ENCODE results near the gene CNTROB.

The CNTROB gene

DNA sequence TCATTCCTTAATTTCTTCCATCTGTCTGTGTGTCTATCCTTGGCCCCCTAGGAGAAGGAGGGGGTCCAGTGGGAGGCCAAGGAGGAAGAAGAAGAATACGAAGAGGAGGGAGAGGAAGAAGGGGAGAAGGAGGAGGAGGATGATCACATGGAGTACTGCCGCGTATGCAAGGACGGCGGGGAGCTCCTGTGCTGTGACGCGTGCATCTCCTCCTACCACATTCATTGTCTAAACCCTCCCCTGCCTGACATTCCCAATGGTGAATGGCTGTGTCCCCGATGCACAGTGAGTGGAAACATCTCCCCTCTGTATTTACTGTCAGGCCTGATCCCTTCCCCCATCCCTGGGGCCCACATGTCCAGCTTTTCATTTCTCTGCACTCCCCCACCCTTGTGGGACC, 37.1 kb upstream of the CNTROB start:
- TF ChIP-seq, protein P1, sequence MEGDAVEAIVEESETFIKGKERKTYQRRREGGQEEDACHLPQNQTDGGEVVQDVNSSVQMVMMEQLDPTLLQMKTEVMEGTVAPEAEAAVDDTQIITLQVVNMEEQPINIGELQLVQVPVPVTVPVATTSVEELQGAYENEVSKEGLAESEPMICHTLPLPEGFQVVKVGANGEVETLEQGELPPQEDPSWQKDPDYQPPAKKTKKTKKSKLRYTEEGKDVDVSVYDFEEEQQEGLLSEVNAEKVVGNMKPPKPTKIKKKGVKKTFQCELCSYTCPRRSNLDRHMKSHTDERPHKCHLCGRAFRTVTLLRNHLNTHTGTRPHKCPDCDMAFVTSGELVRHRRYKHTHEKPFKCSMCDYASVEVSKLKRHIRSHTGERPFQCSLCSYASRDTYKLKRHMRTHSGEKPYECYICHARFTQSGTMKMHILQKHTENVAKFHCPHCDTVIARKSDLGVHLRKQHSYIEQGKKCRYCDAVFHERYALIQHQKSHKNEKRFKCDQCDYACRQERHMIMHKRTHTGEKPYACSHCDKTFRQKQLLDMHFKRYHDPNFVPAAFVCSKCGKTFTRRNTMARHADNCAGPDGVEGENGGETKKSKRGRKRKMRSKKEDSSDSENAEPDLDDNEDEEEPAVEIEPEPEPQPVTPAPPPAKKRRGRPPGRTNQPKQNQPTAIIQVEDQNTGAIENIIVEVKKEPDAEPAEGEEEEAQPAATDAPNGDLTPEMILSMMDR (conservative IDR thresholded peaks at IDR 0.05; ENCODE audit: low read length), result no peak
- no peak for DNase-seq (ENCODE audit: low read depth)
- no peak overlapping the region for H3K4me3 ChIP-seq (ENCODE audit: low read length)

DNA sequence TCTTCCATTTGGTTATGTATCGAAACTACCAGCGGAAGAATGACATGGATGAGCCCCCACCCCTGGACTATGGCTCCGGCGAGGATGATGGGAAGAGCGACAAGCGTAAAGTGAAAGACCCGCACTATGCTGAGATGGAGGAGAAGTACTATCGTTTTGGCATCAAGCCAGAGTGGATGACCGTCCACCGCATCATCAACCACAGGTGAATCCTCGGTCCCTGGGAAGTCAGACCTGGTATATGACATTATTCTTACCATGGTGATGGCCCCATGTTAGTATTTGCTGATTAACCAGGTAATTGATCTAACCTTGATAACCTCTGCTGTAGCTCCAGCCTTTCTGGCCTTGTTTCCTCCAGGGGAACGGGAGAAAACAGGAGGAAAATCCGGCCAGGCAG, 34.9 kb upstream of the CNTROB start:
- no peak for DNase-seq (ENCODE audit: low read depth)
- TF ChIP-seq, protein P1 (conservative IDR thresholded peaks at IDR 0.05; ENCODE audit: low read length), result no peak

DNA sequence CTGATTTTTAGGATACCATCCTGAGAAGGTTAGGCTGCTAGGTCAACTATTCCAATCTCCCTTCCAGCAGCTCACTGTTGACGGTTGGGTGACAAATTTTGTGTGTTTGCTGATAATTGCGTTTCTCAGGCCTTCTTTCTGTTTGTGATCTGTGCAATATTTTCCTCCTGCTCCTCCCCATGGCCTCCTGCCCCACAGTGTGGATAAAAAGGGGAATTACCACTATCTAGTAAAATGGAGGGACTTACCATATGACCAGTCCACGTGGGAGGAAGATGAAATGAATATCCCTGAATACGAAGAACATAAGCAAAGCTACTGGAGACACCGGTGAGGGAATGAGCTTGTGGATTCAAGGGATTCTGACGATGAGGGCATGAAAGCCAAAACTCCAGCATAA, 34.2 kb upstream of the CNTROB start:
- H3K4me3 ChIP-seq (ENCODE audit: low read length), result no peak overlapping the region
- TF ChIP-seq, protein P1 (conservative IDR thresholded peaks at IDR 0.05; ENCODE audit: low read length), result peak; percentile 59
- DNase-seq (ENCODE audit: low read depth), result peak; percentile 66

More for the DNA sequence above, 34.9 kb upstream of the CNTROB start:
- H3K4me3 ChIP-seq (ENCODE audit: low read length), result no peak overlapping the region

DNA sequence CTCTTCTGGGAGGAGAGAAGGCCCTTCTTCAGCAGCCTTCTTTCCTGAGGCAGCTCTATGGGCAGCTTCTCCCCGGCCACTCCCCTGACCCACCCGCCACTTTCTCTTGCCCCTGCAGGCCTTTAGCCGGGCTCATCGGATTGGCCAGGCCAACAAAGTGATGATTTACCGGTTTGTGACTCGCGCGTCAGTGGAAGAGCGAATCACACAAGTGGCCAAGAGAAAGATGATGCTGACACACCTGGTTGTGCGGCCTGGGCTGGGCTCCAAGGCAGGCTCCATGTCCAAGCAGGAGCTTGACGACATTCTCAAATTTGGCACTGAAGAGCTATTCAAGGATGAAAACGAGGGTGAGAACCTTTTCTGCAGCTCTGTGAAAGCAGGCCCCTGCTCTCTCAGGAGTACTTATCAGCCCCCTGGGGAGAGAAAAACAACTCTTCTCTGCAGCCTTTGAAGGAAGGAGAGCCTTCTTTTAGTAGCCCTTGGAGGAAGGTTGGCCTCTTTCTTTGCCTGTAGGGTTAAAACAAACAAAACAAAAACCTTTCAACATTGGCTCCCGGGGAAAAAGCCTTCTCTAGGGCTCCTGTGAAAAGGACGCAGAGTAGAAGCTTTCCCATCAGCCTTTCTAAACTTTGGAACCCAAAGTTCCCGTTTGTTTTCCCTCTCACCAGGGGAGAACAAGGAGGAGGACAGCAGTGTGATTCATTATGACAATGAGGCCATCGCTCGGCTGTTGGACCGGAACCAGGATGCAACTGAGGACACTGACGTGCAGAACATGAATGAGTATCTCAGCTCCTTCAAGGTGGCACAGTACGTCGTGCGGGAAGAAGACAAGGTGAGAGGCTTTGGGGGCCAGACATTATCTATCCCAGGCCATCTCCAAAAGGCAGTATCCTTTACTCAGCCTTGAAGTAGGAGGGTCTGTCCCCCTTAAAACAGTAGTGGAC, 28.6 kb upstream of the CNTROB start:
- no peak overlapping the region for H3K4me3 ChIP-seq (ENCODE audit: low read length)
- TF ChIP-seq, protein P1 (conservative IDR thresholded peaks at IDR 0.05; ENCODE audit: low read length), result no peak
- no peak for DNase-seq (ENCODE audit: low read depth)

DNA sequence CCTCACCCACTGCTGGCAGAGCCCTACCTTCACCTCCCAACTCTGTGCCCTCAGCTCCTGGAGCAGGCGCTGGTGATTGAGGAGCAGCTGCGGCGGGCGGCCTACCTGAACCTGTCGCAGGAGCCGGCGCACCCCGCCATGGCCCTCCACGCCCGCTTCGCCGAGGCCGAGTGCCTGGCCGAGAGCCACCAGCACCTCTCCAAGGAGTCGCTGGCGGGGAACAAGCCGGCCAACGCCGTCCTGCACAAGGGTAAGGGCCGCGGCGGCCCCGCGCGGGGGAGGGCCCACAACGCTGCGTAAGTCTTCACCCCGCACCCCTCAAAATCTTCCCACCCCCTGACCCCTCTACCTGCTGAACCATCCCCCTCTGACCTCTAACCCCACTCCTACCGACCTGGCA, 22.9 kb upstream of the CNTROB start:
- no peak for DNase-seq (ENCODE audit: low read depth)
- H3K4me3 ChIP-seq (ENCODE audit: low read length), result no peak overlapping the region
- TF ChIP-seq, protein P1 (conservative IDR thresholded peaks at IDR 0.05; ENCODE audit: low read length), result no peak

DNA sequence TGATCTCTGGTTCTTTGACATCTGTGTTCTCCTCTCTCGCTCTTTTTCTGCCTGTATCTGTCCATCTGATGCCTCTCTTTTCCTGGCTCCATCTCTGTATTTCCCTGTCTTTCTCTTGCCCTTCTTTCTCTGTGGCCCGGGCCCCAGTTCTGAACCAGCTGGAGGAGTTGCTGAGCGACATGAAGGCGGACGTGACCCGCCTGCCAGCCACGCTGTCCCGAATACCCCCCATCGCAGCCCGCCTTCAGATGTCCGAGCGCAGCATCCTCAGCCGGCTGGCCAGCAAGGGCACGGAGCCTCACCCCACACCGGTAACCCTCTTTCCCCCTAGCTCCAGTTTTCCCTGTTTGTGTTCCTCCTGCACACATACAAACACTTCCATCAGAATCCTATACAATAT, 21.7 kb upstream of the CNTROB start:
- TF ChIP-seq, protein P1 (conservative IDR thresholded peaks at IDR 0.05; ENCODE audit: low read length), result no peak
- no peak overlapping the region for H3K4me3 ChIP-seq (ENCODE audit: low read length)
- no peak for DNase-seq (ENCODE audit: low read depth)

DNA sequence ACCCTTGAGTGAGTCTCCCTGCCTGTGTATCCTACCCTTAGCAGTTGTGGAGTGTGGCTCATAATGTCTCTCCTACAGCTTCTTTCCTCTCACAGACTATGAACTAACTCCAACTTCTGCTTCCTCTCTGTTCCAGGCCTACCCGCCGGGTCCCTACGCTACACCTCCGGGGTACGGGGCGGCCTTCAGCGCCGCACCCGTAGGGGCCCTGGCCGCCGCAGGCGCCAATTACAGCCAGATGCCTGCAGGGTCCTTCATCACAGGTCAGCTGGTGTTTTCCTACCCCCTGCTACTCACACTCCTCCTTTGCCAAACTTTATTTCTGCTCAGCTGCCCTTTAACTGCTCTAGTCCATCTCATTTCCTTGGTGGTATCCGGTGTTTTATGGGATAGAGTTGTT, 21.3 kb upstream of the CNTROB start:
- TF ChIP-seq, protein P1 (conservative IDR thresholded peaks at IDR 0.05; ENCODE audit: low read length), result no peak
- no peak overlapping the region for H3K4me3 ChIP-seq (ENCODE audit: low read length)
- no peak for DNase-seq (ENCODE audit: low read depth)

Measured in AG10803 (cell line).